HEK293 (cell line): ENCODE measurements around the gene GLG1.

Source experiments
- CTCF ChIA-PET: fragments of 350-600 bp; formaldehyde crosslinking; extraction: SDS; loops from one replicate; lab custom pipeline; 2021; ENCODE audit warnings: antibody characterized with exemption; lab: Yijun Ruan, JAX
- POLR2A ChIA-PET: fragments of 300-600 bp; formaldehyde crosslinking; extraction: SDS; loops from one replicate; lab custom pipeline; 2020; ENCODE audit warnings: antibody characterized with exemption, inconsistent platforms; lab: Yijun Ruan, JAX
- H3K27ac ChIP-seq: fragments of 200-500 bp; sonication (Bioruptor generic); 2 replicates; pipeline ENCODE4 v1.5.1; 2014; ENCODE audit warnings: low read depth, low read length, control low read depth, inconsistent platforms; ENCODE audit errors: extremely low read depth
- H3K36me3 ChIP-seq, 2 experiments: fragments of 200-500 bp in 1 of 2; sonication (Bioruptor generic) in 1 of 2; 1 replicate in 1 of 2; 2 replicates in 1 of 2; pipeline ENCODE4 v1.5.1; 2014 to 2017; ENCODE audit warnings: inconsistent platforms in 2 of 2, low read length in 2 of 2; ENCODE audit not compliant: control insufficient read depth in 2 of 2, insufficient read depth in 1 of 2
- H3K4me1 ChIP-seq: fragments of 200-500 bp; sonication (Bioruptor generic); 2 replicates; pipeline ENCODE4 v1.5.1; 2014; ENCODE audit warnings: mild to moderate bottlenecking, low read length, inconsistent platforms; ENCODE audit not compliant: control insufficient read depth, insufficient read depth
- H3K4me3 ChIP-seq: 2 replicates; pipeline ENCODE4 v1.5.1; 2011; ENCODE audit warnings: low read depth, mild to moderate bottlenecking, control low read depth, low read length, moderate library complexity
- H3K9me3 ChIP-seq: fragments of 200-500 bp; sonication (Bioruptor generic); 2 replicates; pipeline ENCODE4 v1.5.1; 2014; ENCODE audit warnings: low read depth, low read length, inconsistent platforms; ENCODE audit not compliant: control insufficient read depth, insufficient read depth
- BCL11B ChIP-seq: fragments of 450-650 bp; formaldehyde crosslinking; IDR thresholded peaks from 2 replicates; pipeline ENCODE4 v1.5.1; 2016; ENCODE audit warnings: low read depth, missing biosample characterization, missing genetic modification characterization
- MYNN ChIP-seq: fragments of 450-650 bp; formaldehyde crosslinking; IDR thresholded peaks from 2 replicates; pipeline ENCODE4 v1.5.1; 2016; ENCODE audit warnings: missing biosample characterization, missing genetic modification characterization, borderline replicate concordance
- SCRT2 ChIP-seq: fragments of 450-650 bp; formaldehyde crosslinking; IDR thresholded peaks from 2 replicates; pipeline ENCODE4 v1.5.1; 2016; ENCODE audit warnings: missing biosample characterization, missing genetic modification characterization
- SP2 ChIP-seq: fragments of 450-650 bp; formaldehyde crosslinking; IDR thresholded peaks from 2 replicates; pipeline ENCODE4 v1.5.1; 2016; ENCODE audit warnings: missing biosample characterization, missing genetic modification characterization
- ZBTB10 ChIP-seq: fragments of 450-650 bp; formaldehyde crosslinking; IDR thresholded peaks from 2 replicates; pipeline ENCODE4 v1.5.1; 2016; ENCODE audit warnings: missing biosample characterization, missing genetic modification characterization
- ZNF132 ChIP-seq: fragments of 450-650 bp; formaldehyde crosslinking; IDR thresholded peaks from 2 replicates; pipeline ENCODE4 v1.5.1; 2017; ENCODE audit warnings: missing biosample characterization, missing genetic modification characterization, borderline replicate concordance
- ZNF138 ChIP-seq: fragments of 450-650 bp; formaldehyde crosslinking; IDR thresholded peaks from 2 replicates; pipeline ENCODE4 v1.5.1; 2016; ENCODE audit warnings: missing biosample characterization, missing genetic modification characterization, borderline replicate concordance
- ZNF140 ChIP-seq: fragments of 450-650 bp; formaldehyde crosslinking; IDR thresholded peaks from 2 replicates; pipeline ENCODE4 v1.5.1; 2016; ENCODE audit warnings: missing biosample characterization, missing genetic modification characterization
- ZNF184 ChIP-seq: fragments of 450-650 bp; IDR thresholded peaks from 2 replicates; pipeline ENCODE4 v1.5.1; 2018; ENCODE audit warnings: missing biosample characterization, mild to moderate bottlenecking, missing genetic modification characterization
- ZNF221 ChIP-seq: fragments of 450-650 bp; formaldehyde crosslinking; IDR thresholded peaks from 2 replicates; pipeline ENCODE4 v1.5.1; 2017; ENCODE audit warnings: missing biosample characterization, missing genetic modification characterization, borderline replicate concordance
- ZNF302 ChIP-seq: fragments of 450-650 bp; formaldehyde crosslinking; IDR thresholded peaks from 2 replicates; pipeline ENCODE4 v1.5.1; 2016; ENCODE audit warnings: missing biosample characterization, missing genetic modification characterization, low read depth
- ZNF311 ChIP-seq: fragments of 450-650 bp; formaldehyde crosslinking; IDR thresholded peaks from 2 replicates; pipeline ENCODE4 v1.5.1; 2017; ENCODE audit warnings: missing biosample characterization, missing genetic modification characterization, borderline replicate concordance
- ZNF354C ChIP-seq: fragments of 450-650 bp; formaldehyde crosslinking; IDR thresholded peaks from 2 replicates; pipeline ENCODE4 v1.5.1; 2016; ENCODE audit warnings: missing biosample characterization, missing genetic modification characterization, low read depth, borderline replicate concordance
- ZNF416 ChIP-seq: fragments of 450-650 bp; formaldehyde crosslinking; IDR thresholded peaks from 2 replicates; pipeline ENCODE4 v1.5.1; 2016; ENCODE audit warnings: missing biosample characterization, missing genetic modification characterization
- ZNF529 ChIP-seq: fragments of 450-650 bp; formaldehyde crosslinking; IDR thresholded peaks from 2 replicates; pipeline ENCODE4 v1.5.1; 2017; ENCODE audit warnings: missing genetic modification characterization, missing biosample characterization; ENCODE audit not compliant: insufficient replicate concordance
- ZNF548 ChIP-seq: fragments of 450-650 bp; formaldehyde crosslinking; IDR thresholded peaks from 2 replicates; pipeline ENCODE4 v1.5.1; 2016; ENCODE audit warnings: missing biosample characterization, missing genetic modification characterization
- ZNF701 ChIP-seq: fragments of 450-650 bp; formaldehyde crosslinking; IDR thresholded peaks from 2 replicates; pipeline ENCODE4 v1.5.1; 2016; ENCODE audit warnings: missing biosample characterization, missing genetic modification characterization
- ZSCAN30 ChIP-seq: fragments of 450-650 bp; IDR thresholded peaks from 2 replicates; pipeline ENCODE4 v1.5.1; 2018; ENCODE audit warnings: missing biosample characterization, mild to moderate bottlenecking, missing genetic modification characterization, moderate library complexity

Gene GLG1

GRCh38 chr16:74637742-74638453 is 31.0 kb upstream of the GLG1 start:
- CTCF ChIA-PET, result interaction anchor here (0.6 to 1.5 kb wide), 4 partner anchors 11 to 504 kb away, joined by 3 to 5 read pairs (median 4); no protein-coding TSS in a partner anchor
- H3K36me3 ChIP-seq, result peaks cover 84 to 91% of the 10 kb centered on the region in 2 experiments

GRCh38 chr16:74635303-74635702 is 28.4 kb upstream of the GLG1 start:
- no peak for TF ChIP-seq ZNF416 (tag by site-specific recombination)
- TF ChIP-seq ZNF548 (tag by site-specific recombination), result no peak
- no peak for TF ChIP-seq ZNF184 (tag by site-specific recombination)
- no peak for TF ChIP-seq ZNF311 (tag by site-specific recombination)
- no peak for TF ChIP-seq ZNF138 (tag by site-specific recombination)
- TF ChIP-seq ZNF701 (tag by site-specific recombination), result no peak
- TF ChIP-seq, all 188 proteins: peak for 0
- Histone ChIP-seq H3K36me3 (peaks cover 84 to 97% of the 10 kb centered on the region in 2 experiments), H3K9me3 (no peaks in the 10 kb centered on the region), H3K4me3 (no peak overlapping the region), H3K4me1 (no peaks in the 10 kb centered on the region), H3K27ac (no peak overlapping the region)
- ChIA-PET CTCF (interaction anchor here (0.8 to 1.0 kb wide), 2 partner anchors 13 to 16 kb away, joined by 5 to 6 read pairs; no protein-coding TSS in a partner anchor), POLR2A (interaction anchor here (0.9 kb wide), 1 partner anchor 32 kb away, joined by 3 read pairs; the partner anchor contains the start of gene RFWD3)

More at GRCh38 chr16:74637742-74638453, 31.0 kb upstream of the GLG1 start:
- Histone ChIP-seq H3K27ac (no peak overlapping the region), H3K4me3 (no peak overlapping the region), H3K9me3 (no peaks in the 10 kb centered on the region), H3K4me1 (no peaks in the 10 kb centered on the region)
- POLR2A ChIA-PET, result no interaction called here
- TF ChIP-seq SP2 (tag by site-specific recombination), result no peak
- no peak for TF ChIP-seq ZBTB10
- peak; percentile 73 for TF ChIP-seq SCRT2 (tag by site-specific recombination)

- TF ChIP-seq BCL11B (tag by site-specific recombination) (no peak), MYNN (tag by site-specific recombination) (no peak), SP2 (tag by site-specific recombination) (no peak), ZNF302 (tag by site-specific recombination) (no peak), ZNF221 (no peak), ZNF701 (tag by site-specific recombination) (no peak), ZNF140 (no peak), ZNF132 (tag by site-specific recombination) (no peak), ZNF529 (tag by site-specific recombination) (no peak), ZNF354C (no peak), ZSCAN30 (tag by site-specific recombination) (no peak)
- TF ChIP-seq, all 188 proteins: peak for 0
- Histone ChIP-seq H3K9me3 (no peaks in the 10 kb centered on the region), H3K27ac (no peak overlapping the region), H3K36me3 (peaks cover 80 to 97% of the 10 kb centered on the region in 2 experiments), H3K4me1 (no peaks in the 10 kb centered on the region), H3K4me3 (no peak overlapping the region)
- ChIA-PET POLR2A (interaction anchor here (0.7 kb wide), 1 partner anchor 539 kb away, joined by 3 read pairs; no protein-coding TSS in a partner anchor), CTCF (interaction anchor here (1.1 kb wide), 1 partner anchor 229 kb away, joined by 4 read pairs; no protein-coding TSS in a partner anchor)
Measured at GRCh38 chr16:74633686-74634085, 26.8 kb upstream of the GLG1 start.
